Suprapubic skin (tissue), 3 donors: ENCODE data around the gene RHBDD2.

Experiments
- EP300 ChIP-seq: sonication (generic); formaldehyde crosslinking; IDR thresholded peaks from one replicate; pipeline ENCODE4 v1.6.1; 2017; ENCODE audit warnings: antibody characterized with exemption
- POLR2A ChIP-seq, 2 donors: fragments of 450-650 bp; IDR thresholded peaks; one replicate each; pipeline ENCODE4 v1.6.1; 2017; ENCODE audit warnings: antibody characterized with exemption in 2 of 2, mild to moderate bottlenecking in 2 of 2, moderate library complexity in 2 of 2
- TF ChIP-seq, protein P1 (sequence below), 2 donors: fragments of 200-600 bp in 1 of 2; fragments of 450-650 bp in 1 of 2; sonication (generic) in 1 of 2; IDR thresholded peaks; one replicate each; pipeline ENCODE4 v1.5.1; 2016 to 2019; ENCODE audit warnings: antibody characterized with exemption in 2 of 2, mild to moderate bottlenecking in 1 of 2, moderate library complexity in 1 of 2

DNA sequence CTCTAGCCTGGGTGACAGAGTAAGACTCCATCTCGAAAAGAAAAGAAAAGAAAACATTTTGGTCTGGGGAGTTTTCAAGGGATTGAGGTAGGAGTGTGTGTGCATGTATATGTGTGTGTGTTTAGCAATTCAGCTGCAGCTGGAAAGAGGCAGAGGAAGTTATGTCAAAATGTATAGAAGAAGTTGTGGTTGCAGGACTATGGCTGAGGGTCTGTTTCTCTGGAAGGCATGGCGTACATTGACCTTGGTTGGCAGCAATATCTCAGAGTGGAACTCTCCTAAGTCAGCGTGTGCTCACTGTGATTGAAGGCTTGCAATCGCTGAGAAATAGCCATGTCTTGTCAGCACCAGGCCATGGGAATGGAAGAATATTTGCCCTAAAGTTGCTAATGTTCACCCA, 28.6 kb upstream of the RHBDD2 start:
- TF ChIP-seq EP300, result no peak
- TF ChIP-seq, protein P1, sequence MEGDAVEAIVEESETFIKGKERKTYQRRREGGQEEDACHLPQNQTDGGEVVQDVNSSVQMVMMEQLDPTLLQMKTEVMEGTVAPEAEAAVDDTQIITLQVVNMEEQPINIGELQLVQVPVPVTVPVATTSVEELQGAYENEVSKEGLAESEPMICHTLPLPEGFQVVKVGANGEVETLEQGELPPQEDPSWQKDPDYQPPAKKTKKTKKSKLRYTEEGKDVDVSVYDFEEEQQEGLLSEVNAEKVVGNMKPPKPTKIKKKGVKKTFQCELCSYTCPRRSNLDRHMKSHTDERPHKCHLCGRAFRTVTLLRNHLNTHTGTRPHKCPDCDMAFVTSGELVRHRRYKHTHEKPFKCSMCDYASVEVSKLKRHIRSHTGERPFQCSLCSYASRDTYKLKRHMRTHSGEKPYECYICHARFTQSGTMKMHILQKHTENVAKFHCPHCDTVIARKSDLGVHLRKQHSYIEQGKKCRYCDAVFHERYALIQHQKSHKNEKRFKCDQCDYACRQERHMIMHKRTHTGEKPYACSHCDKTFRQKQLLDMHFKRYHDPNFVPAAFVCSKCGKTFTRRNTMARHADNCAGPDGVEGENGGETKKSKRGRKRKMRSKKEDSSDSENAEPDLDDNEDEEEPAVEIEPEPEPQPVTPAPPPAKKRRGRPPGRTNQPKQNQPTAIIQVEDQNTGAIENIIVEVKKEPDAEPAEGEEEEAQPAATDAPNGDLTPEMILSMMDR (IDR thresholded peaks at IDR 0.05), result no peak
- no peak for TF ChIP-seq POLR2A (IDR thresholded peaks at IDR 0.05)
